G401.6 (cell line): ENCODE results near the gene RNF34.

Experiments
- FAIRE-seq: peaks from 2 replicates; lab custom pipeline; 2012; peaks lifted over from hg19 to GRCh38; lab: Jason Lieb, UNC

Gene RNF34

DNA sequence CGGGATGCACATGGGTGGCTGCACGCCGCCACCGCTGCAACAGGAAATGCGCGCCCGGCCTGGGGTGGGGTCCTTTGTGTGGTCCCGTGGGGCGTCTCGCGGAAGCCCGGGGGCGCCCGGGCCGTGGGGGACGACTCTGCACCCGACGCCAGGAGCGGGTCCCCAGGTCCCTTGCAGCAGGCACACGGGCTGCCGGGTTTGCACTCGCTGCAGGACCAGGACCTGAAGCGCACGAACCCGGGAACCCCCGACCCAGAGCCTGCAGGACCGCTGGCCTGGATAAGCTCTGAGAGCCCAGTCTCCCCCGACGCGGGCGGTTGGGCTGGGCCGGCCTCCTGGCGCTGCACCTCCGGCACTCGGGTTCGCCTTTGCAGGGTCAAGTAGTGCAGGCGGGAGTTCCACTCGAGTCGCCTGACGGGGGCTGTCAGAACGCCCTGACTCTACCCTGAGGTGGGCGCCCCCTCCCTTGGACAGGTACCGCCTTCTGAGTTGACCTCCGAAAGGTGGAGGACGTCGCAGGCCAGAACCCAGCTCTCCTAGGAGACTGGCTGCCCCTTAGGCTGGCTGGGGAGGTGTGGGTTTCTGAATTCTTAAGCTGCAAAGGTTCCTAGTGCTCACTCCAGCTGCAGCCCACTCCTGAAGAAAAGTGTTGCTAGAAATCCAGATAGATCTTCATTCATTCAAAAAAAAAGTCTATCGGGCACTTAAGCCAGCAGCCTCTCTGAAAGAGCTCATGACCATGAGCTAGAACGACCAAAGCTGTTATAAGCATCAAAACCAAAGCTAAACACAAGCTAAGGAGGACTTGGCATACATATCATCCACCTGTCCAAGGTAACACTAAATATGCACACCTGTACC is 68.0 kb downstream of the RNF34 start:
- FAIRE-seq: no peak

DNA sequence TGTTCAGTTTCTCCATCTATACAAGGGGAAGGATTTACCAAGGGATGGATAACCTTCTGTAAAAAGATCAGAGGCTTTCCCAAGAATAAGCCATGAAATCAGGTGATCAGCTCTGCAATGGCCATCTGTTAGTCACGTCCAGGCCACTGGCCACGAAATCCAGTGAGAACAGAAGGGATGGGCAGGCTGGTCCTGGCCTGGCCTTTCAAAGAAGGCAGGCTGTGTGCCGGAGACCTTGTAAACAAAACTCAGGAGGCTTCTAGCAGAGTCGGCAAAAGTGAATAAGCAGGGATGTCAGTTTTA is 68.5 kb downstream of the RNF34 start:
- FAIRE-seq: no peak

DNA sequence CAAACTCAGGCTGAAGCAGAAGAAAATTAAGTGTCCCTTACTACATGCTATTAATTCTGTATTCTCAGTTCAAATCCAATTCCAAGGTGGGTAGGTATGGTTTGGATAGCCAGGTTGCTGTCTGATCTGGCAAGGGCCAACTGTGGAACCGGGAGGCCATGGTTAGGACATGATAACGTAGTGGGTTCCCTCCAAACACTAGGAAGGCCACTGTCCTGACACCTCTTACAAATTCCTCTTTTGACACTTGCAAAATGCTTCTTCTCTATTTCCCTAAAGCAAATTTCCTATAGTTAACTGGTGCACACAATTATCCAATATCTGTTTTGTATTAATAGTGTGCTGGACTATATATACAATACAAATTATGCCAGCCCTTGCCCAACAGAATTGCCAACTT is 70.8 kb downstream of the RNF34 start:
- no peak for FAIRE-seq

DNA sequence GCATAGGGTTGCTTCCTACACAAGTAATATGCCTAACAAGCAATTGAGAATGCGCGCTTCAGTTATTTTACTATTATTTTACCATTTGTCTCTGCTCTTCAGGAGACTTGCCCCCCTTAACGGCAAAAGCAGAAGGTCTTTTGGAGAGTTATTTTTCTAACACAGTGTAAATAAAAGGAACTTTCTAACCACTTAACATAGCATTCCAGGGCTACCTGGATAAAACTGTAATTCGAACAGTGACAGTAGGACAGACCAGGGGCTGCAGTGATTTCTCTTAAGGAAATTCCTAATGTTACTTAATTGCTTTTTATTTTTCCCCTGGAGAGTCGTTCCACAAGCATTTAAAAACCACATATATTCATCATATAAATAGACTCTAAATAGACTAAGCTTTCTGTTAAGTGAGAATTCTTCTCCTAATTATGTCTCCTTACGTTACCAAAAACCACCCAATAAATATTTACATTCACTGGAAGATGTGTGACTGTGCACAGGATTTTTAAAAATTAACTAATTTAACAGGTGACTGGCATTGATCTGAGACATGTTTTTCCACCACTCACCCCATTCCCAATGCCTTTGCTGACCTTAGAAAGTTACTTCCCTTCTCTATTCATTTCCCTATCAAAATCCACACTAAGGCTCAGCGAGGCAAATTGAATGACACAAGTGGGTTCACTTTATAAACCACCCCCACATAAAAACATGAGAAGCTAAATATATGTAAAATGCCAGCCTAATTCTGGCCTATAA is 72.4 kb downstream of the RNF34 start:
- FAIRE-seq: no peak
